Hepatocyte (in vitro differentiated cells): Measurements from ENCODE around the gene KCNJ9.

Source experiments
- EZH2 ChIP-seq: fragments of 200-600 bp; sonication (generic); IDR thresholded peaks from 2 replicates; pipeline ENCODE4 v1.6.1; 2016; ENCODE audit warnings: antibody characterized with exemption, mild to moderate bottlenecking, borderline replicate concordance
- EZH2phosphoT487 ChIP-seq: fragments of 200-600 bp; sonication (generic); IDR thresholded peaks from one replicate; pipeline ENCODE4 v1.6.1; 2018; ENCODE audit warnings: antibody characterized with exemption, mild to moderate bottlenecking, low read depth, moderate library complexity; ENCODE audit not compliant: unreplicated experiment, severe bottlenecking
- TF ChIP-seq, protein P1 (sequence below): fragments of 200-600 bp; sonication (generic); IDR thresholded peaks from 2 replicates; pipeline ENCODE4 v1.5.1; 2016; ENCODE audit warnings: antibody characterized with exemption, mild to moderate bottlenecking; ENCODE audit not compliant: poor library complexity

DNA sequence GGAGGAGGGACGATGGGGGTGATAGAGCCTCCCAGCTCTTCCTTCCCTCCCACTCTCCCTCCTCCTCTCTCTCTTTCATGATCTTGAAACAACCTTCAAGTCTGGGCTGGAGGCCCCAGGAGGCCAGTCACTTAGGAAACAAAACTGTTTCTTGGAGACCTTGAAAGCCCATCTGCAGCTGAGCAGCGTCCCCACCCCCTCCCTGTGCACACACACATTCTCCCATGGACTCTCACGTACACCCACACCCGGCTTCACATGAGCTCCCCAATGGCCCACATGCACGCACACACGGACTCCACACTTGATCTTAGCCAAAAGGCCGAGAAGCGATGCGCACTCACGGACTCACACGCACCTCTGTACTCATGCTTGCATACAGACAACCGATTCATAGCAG, 31.0 kb downstream of the KCNJ9 start:
- TF ChIP-seq, protein P1, sequence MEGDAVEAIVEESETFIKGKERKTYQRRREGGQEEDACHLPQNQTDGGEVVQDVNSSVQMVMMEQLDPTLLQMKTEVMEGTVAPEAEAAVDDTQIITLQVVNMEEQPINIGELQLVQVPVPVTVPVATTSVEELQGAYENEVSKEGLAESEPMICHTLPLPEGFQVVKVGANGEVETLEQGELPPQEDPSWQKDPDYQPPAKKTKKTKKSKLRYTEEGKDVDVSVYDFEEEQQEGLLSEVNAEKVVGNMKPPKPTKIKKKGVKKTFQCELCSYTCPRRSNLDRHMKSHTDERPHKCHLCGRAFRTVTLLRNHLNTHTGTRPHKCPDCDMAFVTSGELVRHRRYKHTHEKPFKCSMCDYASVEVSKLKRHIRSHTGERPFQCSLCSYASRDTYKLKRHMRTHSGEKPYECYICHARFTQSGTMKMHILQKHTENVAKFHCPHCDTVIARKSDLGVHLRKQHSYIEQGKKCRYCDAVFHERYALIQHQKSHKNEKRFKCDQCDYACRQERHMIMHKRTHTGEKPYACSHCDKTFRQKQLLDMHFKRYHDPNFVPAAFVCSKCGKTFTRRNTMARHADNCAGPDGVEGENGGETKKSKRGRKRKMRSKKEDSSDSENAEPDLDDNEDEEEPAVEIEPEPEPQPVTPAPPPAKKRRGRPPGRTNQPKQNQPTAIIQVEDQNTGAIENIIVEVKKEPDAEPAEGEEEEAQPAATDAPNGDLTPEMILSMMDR: no peak
- no peak for TF ChIP-seq EZH2
- TF ChIP-seq EZH2phosphoT487: no peak
